ENCODE data around the gene HMCN2. TPM values are rescaled to one million over a fixed set of nuclear protein-coding genes. Genes with fewer than 3 reads are reported as not detected.

HMCN2 gene
- total RNA-seq, 1 experiment from 2014 or later, result 5.6 TPM

DNA sequence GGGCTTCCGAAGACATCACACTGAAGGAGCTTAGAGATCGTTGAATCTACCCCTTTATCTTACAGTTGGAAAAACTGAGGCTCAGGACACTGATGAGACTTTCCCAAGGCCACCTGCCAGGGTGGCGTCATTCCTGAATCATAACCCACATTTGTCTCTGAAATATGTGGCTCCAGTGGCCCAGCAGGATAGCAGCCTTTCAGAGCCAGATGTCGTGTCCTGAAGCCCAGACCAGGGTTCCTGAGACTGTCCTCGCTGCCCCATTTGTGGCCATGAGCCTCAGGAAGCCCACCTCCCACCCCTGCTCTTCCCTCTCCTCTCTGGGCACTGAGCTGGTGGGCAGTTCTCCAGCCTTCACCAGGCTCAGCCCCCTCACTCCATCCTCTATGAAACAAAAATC, 2.4 kb downstream of the HMCN2 start:
- Mint-ChIP-seq H3K4me1 (peaks cover 59% of the 10 kb centered on the region), H3K27ac (peak overlapping the region; percentile 96), H3K36me3 (no peaks in the 10 kb centered on the region), H3K27me3 (ENCODE audit: low read depth) (peaks cover 31% of the 10 kb centered on the region), H3K4me3 (peak overlapping the region; percentile 50), H3K9me3 (no peaks in the 10 kb centered on the region)
- DNase-seq (ENCODE audit: low spot score) (no peak), ATAC-seq (no peak)
- CTCF ChIA-PET, result interaction anchor here (1.1 to 3.6 kb wide), 4 partner anchors 47 to 75 kb away, joined by 4 to 13 read pairs (median 5); no protein-coding TSS in a partner anchor
- POLR2A ChIA-PET, result interaction anchor here (0.5 to 0.6 kb wide), 2 partner anchors 43 to 124 kb away, joined by 3 to 4 read pairs; no protein-coding TSS in a partner anchor
- no peak for TF ChIP-seq JUN (CRISPR knock-in tag; IDR thresholded peaks at IDR 0.05)
- TF ChIP-seq, protein P1, sequence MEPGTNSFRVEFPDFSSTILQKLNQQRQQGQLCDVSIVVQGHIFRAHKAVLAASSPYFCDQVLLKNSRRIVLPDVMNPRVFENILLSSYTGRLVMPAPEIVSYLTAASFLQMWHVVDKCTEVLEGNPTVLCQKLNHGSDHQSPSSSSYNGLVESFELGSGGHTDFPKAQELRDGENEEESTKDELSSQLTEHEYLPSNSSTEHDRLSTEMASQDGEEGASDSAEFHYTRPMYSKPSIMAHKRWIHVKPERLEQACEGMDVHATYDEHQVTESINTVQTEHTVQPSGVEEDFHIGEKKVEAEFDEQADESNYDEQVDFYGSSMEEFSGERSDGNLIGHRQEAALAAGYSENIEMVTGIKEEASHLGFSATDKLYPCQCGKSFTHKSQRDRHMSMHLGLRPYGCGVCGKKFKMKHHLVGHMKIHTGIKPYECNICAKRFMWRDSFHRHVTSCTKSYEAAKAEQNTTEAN (CRISPR knock-in tag; IDR thresholded peaks at IDR 0.05), result no peak
- TF ChIP-seq, protein P2, sequence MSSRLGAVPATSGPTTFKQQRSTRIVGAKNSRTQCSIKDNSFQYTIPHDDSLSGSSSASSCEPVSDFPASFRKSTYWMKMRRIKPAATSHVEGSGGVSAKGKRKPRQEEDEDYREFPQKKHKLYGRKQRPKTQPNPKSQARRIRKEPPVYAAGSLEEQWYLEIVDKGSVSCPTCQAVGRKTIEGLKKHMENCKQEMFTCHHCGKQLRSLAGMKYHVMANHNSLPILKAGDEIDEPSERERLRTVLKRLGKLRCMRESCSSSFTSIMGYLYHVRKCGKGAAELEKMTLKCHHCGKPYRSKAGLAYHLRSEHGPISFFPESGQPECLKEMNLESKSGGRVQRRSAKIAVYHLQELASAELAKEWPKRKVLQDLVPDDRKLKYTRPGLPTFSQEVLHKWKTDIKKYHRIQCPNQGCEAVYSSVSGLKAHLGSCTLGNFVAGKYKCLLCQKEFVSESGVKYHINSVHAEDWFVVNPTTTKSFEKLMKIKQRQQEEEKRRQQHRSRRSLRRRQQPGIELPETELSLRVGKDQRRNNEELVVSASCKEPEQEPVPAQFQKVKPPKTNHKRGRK (CRISPR knock-in tag; IDR thresholded peaks at IDR 0.05; ENCODE audit: borderline replicate concordance), result no peak
- TF ChIP-seq GABPB1 (CRISPR knock-in tag; IDR thresholded peaks at IDR 0.05), result no peak
- TF ChIP-seq SMAD4 (CRISPR knock-in tag; IDR thresholded peaks at IDR 0.05), result no peak
- no peak for TF ChIP-seq ZNF263 (CRISPR knock-in tag; IDR thresholded peaks at IDR 0.05; ENCODE audit: low read depth)

DNA sequence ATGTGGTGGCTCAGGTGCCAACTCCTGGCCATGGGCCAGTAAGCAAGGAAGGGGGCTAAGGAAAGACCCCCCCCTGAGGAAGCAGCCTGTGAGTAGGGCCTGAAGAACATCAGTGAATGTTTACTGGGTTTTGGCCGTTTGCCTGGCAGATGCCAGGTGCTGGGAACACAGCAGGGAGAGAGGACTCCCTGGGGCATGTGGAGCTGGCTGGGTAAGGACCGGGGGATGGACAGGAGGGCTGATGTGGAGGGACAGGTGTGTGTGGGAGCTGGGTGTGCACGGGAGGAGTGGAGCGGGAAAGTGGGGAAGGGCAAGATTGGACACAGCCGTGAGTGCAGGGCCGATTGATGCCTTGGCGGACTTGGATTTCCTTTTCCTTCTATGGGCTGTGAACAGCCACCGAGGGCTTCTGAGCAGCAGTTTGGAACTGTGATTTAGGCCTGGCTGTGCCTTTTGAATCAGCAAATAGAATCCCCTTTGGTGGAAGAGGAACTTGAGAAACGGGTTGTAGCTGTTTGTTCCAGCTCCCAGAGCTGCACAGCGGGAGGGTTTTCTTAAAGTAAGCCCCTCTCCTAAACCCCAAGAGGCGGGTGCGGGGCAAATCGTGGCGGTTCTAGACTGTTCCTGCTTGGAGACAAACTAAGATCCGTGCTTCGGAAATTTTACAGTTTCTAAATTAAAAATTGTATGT, 3.1 kb downstream of the HMCN2 start:
- peak overlapping the region; percentile 96 for H3K27ac Mint-ChIP-seq
- DNase-seq (ENCODE audit: low spot score) (peak; percentile 50), ATAC-seq (peak; percentile 19)
- CTCF ChIA-PET, result interaction anchor here (0.6 to 3.6 kb wide), 3 partner anchors 46 to 428 kb away, joined by 3 to 13 read pairs (median 4); no protein-coding TSS in a partner anchor
- peaks cover 54% of the 10 kb centered on the region for H3K4me1 Mint-ChIP-seq
- H3K36me3 Mint-ChIP-seq, result no peaks in the 10 kb centered on the region
- TF ChIP-seq, protein P3, sequence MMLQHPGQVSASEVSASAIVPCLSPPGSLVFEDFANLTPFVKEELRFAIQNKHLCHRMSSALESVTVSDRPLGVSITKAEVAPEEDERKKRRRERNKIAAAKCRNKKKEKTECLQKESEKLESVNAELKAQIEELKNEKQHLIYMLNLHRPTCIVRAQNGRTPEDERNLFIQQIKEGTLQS (CRISPR knock-in tag; conservative IDR thresholded peaks at IDR 0.05), result no peak
- no peak for TF ChIP-seq ZNF416 (CRISPR knock-in tag; IDR thresholded peaks at IDR 0.05)
- no peak for TF ChIP-seq NFE2L1 (CRISPR knock-in tag; IDR thresholded peaks at IDR 0.05)
- TF ChIP-seq OVOL2 (CRISPR knock-in tag; IDR thresholded peaks at IDR 0.05; ENCODE audit: borderline replicate concordance), result no peak
- TF ChIP-seq, protein P4, sequence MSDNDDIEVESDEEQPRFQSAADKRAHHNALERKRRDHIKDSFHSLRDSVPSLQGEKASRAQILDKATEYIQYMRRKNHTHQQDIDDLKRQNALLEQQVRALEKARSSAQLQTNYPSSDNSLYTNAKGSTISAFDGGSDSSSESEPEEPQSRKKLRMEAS (CRISPR knock-in tag; IDR thresholded peaks at IDR 0.05), result no peak
- TF ChIP-seq SMAD4 (CRISPR knock-in tag; IDR thresholded peaks at IDR 0.05), result no peak
- peak; percentile 81 for TF ChIP-seq ZNF423 (CRISPR knock-in tag; IDR thresholded peaks at IDR 0.05)
- TF ChIP-seq, protein P5, sequence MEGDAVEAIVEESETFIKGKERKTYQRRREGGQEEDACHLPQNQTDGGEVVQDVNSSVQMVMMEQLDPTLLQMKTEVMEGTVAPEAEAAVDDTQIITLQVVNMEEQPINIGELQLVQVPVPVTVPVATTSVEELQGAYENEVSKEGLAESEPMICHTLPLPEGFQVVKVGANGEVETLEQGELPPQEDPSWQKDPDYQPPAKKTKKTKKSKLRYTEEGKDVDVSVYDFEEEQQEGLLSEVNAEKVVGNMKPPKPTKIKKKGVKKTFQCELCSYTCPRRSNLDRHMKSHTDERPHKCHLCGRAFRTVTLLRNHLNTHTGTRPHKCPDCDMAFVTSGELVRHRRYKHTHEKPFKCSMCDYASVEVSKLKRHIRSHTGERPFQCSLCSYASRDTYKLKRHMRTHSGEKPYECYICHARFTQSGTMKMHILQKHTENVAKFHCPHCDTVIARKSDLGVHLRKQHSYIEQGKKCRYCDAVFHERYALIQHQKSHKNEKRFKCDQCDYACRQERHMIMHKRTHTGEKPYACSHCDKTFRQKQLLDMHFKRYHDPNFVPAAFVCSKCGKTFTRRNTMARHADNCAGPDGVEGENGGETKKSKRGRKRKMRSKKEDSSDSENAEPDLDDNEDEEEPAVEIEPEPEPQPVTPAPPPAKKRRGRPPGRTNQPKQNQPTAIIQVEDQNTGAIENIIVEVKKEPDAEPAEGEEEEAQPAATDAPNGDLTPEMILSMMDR (IDR thresholded peaks at IDR 0.05), result no peak
- no peak for TF ChIP-seq SOX15 (CRISPR knock-in tag; IDR thresholded peaks at IDR 0.05)
- TF ChIP-seq FOXP1 (CRISPR knock-in tag; IDR thresholded peaks at IDR 0.05; ENCODE audit: borderline replicate concordance), result no peak
- TF ChIP-seq FOXJ3 (CRISPR knock-in tag; IDR thresholded peaks at IDR 0.05; ENCODE audit: borderline replicate concordance), result no peak
- 0 out of 2 replicates have a peak, but pooled peaks have one; percentile 16 for TF ChIP-seq SP1 (CRISPR knock-in tag; conservative IDR thresholded peaks at IDR 0.05)
- no peak for TF ChIP-seq ESRRA (CRISPR knock-in tag; IDR thresholded peaks at IDR 0.05; ENCODE audit: borderline replicate concordance)
- TF ChIP-seq NR3C1 (CRISPR knock-in tag; conservative IDR thresholded peaks at IDR 0.05; ENCODE audit: low read depth), result no peak
- TF ChIP-seq ZNF317 (CRISPR knock-in tag; IDR thresholded peaks at IDR 0.05; ENCODE audit: borderline replicate concordance, low read depth), result no peak
- TF ChIP-seq RELA (CRISPR knock-in tag; IDR thresholded peaks at IDR 0.05; ENCODE audit: borderline replicate concordance), result no peak
- TF ChIP-seq MYBL2 (CRISPR knock-in tag; IDR thresholded peaks at IDR 0.05), result peak; percentile 46; the same call in 1 of the 2 replicates
- TF ChIP-seq PRRX2 (CRISPR knock-in tag; IDR thresholded peaks at IDR 0.05), result no peak
- TF ChIP-seq, protein P6, sequence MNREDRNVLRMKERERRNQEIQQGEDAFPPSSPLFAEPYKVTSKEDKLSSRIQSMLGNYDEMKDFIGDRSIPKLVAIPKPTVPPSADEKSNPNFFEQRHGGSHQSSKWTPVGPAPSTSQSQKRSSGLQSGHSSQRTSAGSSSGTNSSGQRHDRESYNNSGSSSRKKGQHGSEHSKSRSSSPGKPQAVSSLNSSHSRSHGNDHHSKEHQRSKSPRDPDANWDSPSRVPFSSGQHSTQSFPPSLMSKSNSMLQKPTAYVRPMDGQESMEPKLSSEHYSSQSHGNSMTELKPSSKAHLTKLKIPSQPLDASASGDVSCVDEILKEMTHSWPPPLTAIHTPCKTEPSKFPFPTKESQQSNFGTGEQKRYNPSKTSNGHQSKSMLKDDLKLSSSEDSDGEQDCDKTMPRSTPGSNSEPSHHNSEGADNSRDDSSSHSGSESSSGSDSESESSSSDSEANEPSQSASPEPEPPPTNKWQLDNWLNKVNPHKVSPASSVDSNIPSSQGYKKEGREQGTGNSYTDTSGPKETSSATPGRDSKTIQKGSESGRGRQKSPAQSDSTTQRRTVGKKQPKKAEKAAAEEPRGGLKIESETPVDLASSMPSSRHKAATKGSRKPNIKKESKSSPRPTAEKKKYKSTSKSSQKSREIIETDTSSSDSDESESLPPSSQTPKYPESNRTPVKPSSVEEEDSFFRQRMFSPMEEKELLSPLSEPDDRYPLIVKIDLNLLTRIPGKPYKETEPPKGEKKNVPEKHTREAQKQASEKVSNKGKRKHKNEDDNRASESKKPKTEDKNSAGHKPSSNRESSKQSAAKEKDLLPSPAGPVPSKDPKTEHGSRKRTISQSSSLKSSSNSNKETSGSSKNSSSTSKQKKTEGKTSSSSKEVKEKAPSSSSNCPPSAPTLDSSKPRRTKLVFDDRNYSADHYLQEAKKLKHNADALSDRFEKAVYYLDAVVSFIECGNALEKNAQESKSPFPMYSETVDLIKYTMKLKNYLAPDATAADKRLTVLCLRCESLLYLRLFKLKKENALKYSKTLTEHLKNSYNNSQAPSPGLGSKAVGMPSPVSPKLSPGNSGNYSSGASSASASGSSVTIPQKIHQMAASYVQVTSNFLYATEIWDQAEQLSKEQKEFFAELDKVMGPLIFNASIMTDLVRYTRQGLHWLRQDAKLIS (CRISPR knock-in tag; IDR thresholded peaks at IDR 0.05; ENCODE audit: borderline replicate concordance), result no peak
- no peak for TF ChIP-seq ZNF396 (CRISPR knock-in tag; IDR thresholded peaks at IDR 0.05; ENCODE audit: borderline replicate concordance)
- peak overlapping the region; percentile 50 for H3K4me3 Mint-ChIP-seq
- peaks cover 31% of the 10 kb centered on the region for H3K27me3 Mint-ChIP-seq (ENCODE audit: low read depth)
- no peaks in the 10 kb centered on the region for H3K9me3 Mint-ChIP-seq
- POLR2A ChIA-PET, result interaction anchor here (0.5 kb wide), 1 partner anchor 42 kb away, joined by 3 read pairs; no protein-coding TSS in a partner anchor

Data from WTC11 (cell line).